ENCODE data around the gene KIF3C.
"Not testable (repeated sequence)": the region's sequence is repeated elsewhere in the genome, so short reads cannot be mapped to it uniquely, and the experiment has no call there.

Gene KIF3C

GRCh38 chr2:25982273-25982967, at the start of gene KIF3C:
Gene KIF3C (minus strand): TSS chr2:25982497. CDS start chr2:25981917, 580 bp downstream.
- peak; percentile 85 for DNase-seq (ENCODE audit: low spot score)

DNA sequence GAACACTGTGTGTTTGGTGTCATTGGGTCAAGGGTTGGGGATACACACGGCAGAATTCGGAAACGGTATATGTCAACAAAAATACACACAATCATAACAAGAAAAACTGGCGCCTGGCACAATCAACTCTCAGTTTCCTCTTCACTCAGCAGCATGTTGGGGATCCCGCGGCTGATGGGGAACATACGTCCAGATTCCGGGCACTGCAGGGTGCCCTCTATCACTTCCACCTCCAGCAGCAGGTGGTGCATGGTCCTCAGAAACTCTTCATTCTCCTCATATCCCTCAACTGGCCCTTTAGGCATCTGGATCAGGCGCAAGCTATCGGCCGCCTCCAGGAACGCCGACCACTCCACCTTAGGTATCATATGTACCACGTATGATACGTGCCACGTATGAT, 45.8 kb upstream of the KIF3C start:
- not testable (repeated sequence) for DNase-seq (ENCODE audit: low spot score)

DNA sequence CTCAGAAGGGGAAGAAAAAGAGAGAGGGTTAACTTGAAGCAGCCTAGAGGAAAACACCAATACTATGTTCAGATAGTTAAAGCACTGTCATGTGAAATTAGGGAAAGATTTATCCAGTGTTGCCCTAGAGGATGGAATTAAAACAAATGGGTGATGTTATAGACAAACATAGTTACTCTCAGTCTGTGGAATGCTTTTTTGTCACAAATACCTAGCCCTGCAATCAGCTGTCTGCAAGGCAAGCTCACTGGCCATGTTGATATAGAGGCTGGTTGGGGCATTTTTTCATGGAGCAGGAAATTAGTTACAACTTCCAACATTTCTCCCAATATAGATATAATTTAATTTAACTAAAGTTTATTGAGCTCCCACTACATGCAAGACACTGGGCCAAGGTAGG, 43.2 kb upstream of the KIF3C start:
- no peak for DNase-seq (ENCODE audit: low spot score)

GRCh38 chr2:26024260-26024659, 42.0 kb upstream of the KIF3C start:
- no peak for DNase-seq (ENCODE audit: low spot score)

DNA sequence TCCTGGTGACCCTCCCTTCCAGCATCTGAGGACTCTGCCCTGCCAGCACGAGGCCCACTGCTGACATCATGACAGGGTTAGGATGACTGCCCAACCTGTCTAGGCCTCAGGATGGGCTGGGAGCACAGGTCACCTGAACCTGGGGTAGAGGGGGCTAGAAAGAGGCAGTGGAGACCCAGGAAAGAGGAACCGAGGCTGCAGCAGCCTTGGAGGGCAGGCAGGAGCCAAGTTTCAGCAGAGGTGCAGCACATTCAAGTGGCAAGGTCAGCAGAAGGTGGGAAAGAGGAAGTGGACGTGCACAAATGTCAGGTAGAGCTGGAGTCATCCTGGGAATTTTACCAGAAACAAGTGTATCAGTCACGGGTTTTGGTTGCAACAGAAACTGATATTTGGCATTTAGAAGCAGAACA, 37.9 kb upstream of the KIF3C start:
- DNase-seq (ENCODE audit: low spot score): no peak

- peak; percentile 93 for DNase-seq (ENCODE audit: low spot score)
These were observed 36.1 kb upstream of the KIF3C start for GRCh38 chr2:26018184-26019055.

DNA sequence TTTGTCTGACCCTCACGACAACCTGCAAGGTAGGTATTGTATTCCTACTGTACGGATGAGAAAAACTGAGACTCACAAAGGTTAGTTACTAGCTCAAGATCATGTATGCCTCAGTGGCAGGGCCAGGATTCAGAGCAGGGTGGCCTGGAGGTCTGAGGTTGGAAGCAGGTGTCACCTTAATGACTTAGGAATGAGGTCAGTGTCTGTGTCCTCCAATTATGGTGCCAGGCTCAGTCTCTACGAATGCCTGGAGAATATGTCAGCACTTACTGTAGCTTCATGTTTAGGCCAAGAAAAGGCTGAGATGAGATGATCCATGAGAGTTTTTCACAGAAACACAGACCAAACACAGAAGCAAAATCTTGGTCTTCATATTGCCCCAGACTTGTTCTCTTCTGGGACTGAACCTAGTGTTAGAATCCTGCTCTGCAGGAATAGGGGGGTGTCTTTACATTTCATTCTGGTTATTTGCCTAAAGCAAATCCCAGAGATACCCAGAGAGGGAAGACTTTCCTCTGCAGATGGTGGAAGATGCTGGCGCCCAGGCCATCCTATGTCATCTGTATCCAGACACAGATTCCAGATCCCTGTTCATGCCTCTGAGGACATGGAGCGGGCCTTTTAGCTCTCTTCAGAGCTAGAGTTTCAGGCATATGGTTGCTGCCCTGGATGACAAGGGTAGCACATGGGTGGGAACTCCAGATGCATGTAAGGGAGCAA, 35.3 kb upstream of the KIF3C start:
- no peak for DNase-seq (ENCODE audit: low spot score)

DNA sequence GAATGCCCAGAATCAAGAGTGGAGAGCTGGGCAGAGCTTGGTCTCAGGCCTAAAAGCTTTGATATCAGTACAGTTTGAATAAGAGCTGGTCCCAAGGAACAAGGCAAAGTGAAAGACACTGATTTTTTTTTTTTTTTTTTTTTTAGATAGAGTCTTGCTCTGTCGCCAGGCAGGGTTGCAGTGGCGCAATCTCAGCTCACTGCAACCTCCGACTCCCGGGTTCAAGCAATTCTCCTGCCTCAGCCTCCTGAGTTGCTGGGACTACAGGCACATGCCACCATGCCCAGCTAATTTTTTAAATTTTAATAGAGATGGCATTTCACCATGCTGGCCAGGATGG, 34.4 kb upstream of the KIF3C start:
- not testable (repeated sequence) for DNase-seq (ENCODE audit: low spot score)

GRCh38 chr2:26016012-26016705, 33.9 kb upstream of the KIF3C start:
- DNase-seq (ENCODE audit: low spot score): no peak

GRCh38 chr2:26013668-26014067, 31.4 kb upstream of the KIF3C start:
- DNase-seq (ENCODE audit: low spot score): no peak

DNA sequence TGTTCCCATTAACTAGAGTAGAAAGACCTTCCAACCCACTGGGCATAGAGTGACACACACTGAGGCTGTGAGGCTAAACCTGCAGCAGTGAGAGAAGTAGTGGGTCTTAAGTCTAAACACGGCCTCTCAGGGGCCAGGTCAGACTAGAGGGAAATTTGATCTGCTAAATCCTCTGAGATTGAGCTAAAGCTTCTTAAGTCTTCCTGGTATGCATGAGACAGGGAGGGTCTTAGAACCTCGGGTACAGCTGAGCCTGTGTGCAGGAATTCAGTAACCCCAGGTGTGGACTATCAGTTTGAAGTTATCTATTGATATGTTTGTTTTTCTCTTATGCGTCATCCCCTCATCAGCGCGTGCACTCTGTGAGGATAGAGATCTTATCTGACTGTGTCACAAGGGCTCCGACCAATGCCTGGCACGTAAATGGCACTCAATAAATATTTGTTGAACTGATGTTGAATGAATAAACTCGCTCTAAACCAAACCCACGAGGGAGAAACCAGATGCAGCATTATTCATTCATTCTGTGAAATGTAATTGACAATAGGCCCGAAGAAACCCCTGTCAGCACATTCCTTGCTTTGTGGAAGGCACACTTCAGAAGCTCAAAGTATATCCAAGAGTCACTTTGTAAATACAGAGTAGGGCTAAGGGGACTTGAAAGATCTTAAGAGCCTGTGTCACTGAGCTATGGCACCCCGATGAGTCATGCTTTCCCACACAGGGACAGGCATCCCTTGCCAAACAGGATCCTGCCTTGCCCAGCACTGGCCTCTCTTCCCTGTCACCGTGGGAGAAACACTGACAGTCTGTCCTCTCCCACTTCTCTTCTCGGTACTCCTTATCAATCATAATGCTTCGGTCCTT, 29.9 kb upstream of the KIF3C start:
- DNase-seq (ENCODE audit: low spot score): peak; percentile 46

- no peak for DNase-seq (ENCODE audit: low spot score)
These were observed 29.3 kb upstream of the KIF3C start for GRCh38 chr2:26011609-26011989.

GRCh38 chr2:26010943-26011342, 28.6 kb upstream of the KIF3C start:
- DNase-seq (ENCODE audit: low spot score): no peak

- DNase-seq (ENCODE audit: low spot score): no peak
These were observed 27.3 kb upstream of the KIF3C start for GRCh38 chr2:26009567-26009963.

GRCh38 chr2:26008851-26009566, 26.7 kb upstream of the KIF3C start:
- DNase-seq (ENCODE audit: low spot score): peak; percentile 84

GRCh38 chr2:26008095-26008494, 25.8 kb upstream of the KIF3C start:
- no peak for DNase-seq (ENCODE audit: low spot score)

- no peak for DNase-seq (ENCODE audit: low spot score)
These were observed 20.5 kb upstream of the KIF3C start for GRCh38 chr2:26002632-26003310.

GRCh38 chr2:26001743-26002351, 19.6 kb upstream of the KIF3C start:
- peak; percentile 38 for DNase-seq (ENCODE audit: low spot score)

DNA sequence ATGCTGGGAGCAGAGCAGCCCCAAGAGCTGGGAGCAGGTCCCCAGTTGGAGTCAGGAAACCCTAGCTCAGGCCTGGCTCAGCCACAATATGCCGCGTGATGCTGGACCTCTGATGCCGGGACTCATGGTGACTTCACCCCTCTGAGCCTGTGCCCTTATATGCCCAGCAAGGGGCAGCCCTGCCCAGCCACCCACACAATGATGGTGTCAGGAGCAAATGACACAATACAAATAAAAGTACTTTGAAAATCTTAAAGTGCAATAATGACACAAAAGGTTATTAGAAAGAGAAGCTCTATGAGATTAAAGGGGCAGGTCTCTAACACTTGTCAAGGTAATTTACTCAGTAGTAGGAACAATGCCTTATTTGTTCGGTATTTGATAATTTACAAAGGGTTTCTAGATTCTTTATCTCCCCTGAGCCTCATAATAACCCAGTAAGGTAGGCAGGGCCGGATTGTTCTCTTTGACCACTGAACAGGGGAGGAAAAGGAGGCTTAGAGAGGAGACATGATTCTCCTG, 18.3 kb upstream of the KIF3C start:
- peak; percentile 42 for DNase-seq (ENCODE audit: low spot score)

Data from AG20443 (cell line).